Neutrophil (primary cell): ENCODE measurements around the gene CDKAL1.

Source experiments
- H3K27ac ChIP-seq: fragments of 200-600 bp; sonication (generic); 2 replicates; pipeline ENCODE4 v1.5.1; 2016; ENCODE audit warnings: mild to moderate bottlenecking, moderate library complexity
- H3K27me3 ChIP-seq: fragments of 200-600 bp; sonication (generic); 2 replicates; pipeline ENCODE4 v1.6.0; 2016; ENCODE audit warnings: mild to moderate bottlenecking
- H3K36me3 ChIP-seq: fragments of 200-600 bp; sonication (generic); 2 replicates; pipeline ENCODE4 v1.5.1; 2017
- H3K4me1 ChIP-seq, 2 experiments: fragments of 200-600 bp in 1 of 2; sonication (generic) in 1 of 2; 1 replicate in 1 of 2; 2 replicates in 1 of 2; pipeline versions ENCODE4 v1.5.1 to v1.6.1; 2013 to 2016; ENCODE audit warnings: low read depth in 1 of 2, low read length in 1 of 2, mild to moderate bottlenecking in 1 of 2, moderate library complexity in 1 of 2; ENCODE audit not compliant: control insufficient read depth in 1 of 2, insufficient read depth in 1 of 2
- H3K4me3 ChIP-seq, 2 experiments: fragments of 200-600 bp in 1 of 2; sonication (generic) in 1 of 2; 1 replicate in 1 of 2; 2 replicates in 1 of 2; pipeline ENCODE4 v1.5.1; 2013 to 2016; ENCODE audit warnings: low read depth in 1 of 2, low read length in 1 of 2, mild to moderate bottlenecking in 1 of 2, moderate library complexity in 1 of 2
- H3K9me3 ChIP-seq: fragments of 200-600 bp; sonication (generic); 2 replicates; pipeline ENCODE4 v1.5.1; 2016
- TF ChIP-seq, protein P1 (sequence below): fragments of 200-600 bp; sonication (generic); IDR thresholded peaks from 2 replicates; pipeline ENCODE4 v1.5.1; 2016; ENCODE audit warnings: antibody characterized with exemption

The CDKAL1 gene

DNA sequence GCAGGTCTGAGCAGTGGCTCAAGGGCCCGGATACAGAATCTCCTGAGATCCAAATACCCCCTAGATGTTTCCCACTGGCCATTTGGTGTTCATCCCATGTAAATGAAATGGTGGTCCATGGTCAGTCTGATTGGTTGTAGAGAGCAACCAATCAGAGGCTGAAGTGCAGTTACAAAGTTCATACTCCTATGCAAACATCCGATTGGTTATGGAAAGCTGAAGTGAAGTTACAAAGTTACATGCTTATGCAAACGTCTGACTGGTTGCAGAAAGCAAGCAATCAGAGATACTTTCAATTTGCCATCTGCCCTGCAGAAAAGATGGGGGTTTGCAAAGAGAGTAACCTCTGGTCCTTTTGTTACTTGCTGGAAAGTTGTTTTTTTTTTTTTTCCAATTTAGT lies 313.6 kb downstream of the CDKAL1 start:
- H3K4me1 ChIP-seq: no peaks in the 10 kb centered on the region
- H3K27ac ChIP-seq: no peak overlapping the region
- TF ChIP-seq, protein P1, sequence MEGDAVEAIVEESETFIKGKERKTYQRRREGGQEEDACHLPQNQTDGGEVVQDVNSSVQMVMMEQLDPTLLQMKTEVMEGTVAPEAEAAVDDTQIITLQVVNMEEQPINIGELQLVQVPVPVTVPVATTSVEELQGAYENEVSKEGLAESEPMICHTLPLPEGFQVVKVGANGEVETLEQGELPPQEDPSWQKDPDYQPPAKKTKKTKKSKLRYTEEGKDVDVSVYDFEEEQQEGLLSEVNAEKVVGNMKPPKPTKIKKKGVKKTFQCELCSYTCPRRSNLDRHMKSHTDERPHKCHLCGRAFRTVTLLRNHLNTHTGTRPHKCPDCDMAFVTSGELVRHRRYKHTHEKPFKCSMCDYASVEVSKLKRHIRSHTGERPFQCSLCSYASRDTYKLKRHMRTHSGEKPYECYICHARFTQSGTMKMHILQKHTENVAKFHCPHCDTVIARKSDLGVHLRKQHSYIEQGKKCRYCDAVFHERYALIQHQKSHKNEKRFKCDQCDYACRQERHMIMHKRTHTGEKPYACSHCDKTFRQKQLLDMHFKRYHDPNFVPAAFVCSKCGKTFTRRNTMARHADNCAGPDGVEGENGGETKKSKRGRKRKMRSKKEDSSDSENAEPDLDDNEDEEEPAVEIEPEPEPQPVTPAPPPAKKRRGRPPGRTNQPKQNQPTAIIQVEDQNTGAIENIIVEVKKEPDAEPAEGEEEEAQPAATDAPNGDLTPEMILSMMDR: no peak
- no peaks in the 10 kb centered on the region for H3K36me3 ChIP-seq
- no peaks in the 10 kb centered on the region for H3K27me3 ChIP-seq
- no peaks in the 10 kb centered on the region for H3K9me3 ChIP-seq
- no peak overlapping the region for H3K4me3 ChIP-seq

DNA sequence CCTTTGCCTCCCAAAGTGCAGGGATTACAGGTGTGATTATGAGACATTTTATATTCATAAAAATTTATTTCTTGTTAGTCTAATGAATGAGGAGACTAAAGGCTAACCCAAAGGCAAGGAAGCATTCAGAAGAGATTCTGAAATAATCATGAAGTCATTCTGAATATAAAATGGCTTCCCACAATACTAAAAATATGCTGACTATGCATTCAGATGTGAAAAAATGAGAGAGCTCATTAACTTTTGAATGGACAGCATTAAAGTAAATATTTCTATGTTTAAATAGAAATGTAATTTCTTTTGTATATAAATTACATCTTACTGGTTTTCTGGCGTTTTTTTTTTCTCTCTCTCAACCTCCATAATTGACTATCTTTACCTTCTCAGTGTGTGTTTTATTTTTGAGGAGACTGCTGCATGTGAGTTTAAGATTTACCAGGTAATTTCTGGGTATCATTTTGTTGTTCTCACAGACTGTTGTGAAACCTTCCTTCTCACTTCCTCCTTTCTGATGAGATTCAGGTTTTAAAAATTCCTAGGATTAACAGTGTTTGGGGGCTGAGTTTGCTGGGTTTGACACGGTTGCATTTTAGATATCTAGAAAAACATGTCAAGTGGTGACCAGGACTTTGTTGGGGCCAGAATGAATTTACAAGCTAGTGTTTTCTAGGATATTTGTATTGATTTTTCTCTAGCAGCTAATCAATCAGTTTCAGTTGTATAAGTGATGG lies 316.6 kb downstream of the CDKAL1 start:
- H3K4me1 ChIP-seq: no peaks in the 10 kb centered on the region
- TF ChIP-seq, protein P1: no peak

DNA sequence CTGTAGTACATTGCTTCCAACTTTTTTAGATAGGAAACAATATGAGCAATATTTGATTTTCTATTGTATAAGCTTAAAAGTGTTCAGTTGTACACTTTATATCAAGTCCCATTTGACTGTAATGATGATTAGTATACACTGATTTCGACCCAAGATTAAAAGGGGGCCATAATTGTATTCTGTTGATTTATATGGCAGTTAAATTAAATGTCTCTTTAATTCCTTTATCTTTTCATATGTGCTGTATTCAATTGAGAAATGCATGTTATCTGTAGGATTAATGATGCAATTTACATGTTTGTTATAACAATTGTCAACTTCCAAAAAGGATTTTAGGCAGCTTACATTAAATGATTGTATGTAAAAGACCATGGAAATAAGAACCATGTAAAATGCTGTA lies 317.5 kb downstream of the CDKAL1 start:
- H3K4me3 ChIP-seq: no peak overlapping the region

More for the DNA sequence above, 316.6 kb downstream of the CDKAL1 start:
- Histone ChIP-seq H3K27me3 (no peaks in the 10 kb centered on the region), H3K4me3 (no peak overlapping the region), H3K36me3 (no peaks in the 10 kb centered on the region), H3K9me3 (no peaks in the 10 kb centered on the region), H3K27ac (no peak overlapping the region)

DNA sequence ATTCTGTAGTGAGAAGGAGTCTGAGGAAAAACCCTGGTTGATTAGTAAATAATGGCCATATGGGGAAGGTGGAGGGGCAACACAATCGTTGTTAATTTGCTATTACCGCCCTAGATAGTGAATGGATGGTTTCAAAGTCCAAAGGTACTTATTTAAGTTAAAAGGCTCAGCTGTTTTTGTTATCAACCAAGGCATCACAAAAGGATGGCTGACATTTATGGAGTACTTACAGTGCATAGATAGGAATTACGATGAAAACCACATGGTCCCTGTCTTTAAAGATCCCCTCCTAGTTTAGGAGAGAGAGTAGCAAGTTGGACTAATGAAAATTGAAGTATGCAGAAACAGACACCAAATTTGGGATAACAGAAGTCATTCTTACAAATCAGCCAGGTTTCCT lies 319.6 kb downstream of the CDKAL1 start:
- H3K27ac ChIP-seq: no peak overlapping the region
- TF ChIP-seq, protein P1: no peak
- H3K27me3 ChIP-seq: no peaks in the 10 kb centered on the region
- H3K36me3 ChIP-seq: no peaks in the 10 kb centered on the region
- H3K4me3 ChIP-seq: no peak overlapping the region
- H3K4me1 ChIP-seq: no peaks in the 10 kb centered on the region
- H3K9me3 ChIP-seq: no peaks in the 10 kb centered on the region

More for the DNA sequence above, 317.5 kb downstream of the CDKAL1 start:
- Histone ChIP-seq H3K4me1 (no peaks in the 10 kb centered on the region), H3K27ac (no peak overlapping the region), H3K36me3 (no peaks in the 10 kb centered on the region), H3K27me3 (no peaks in the 10 kb centered on the region), H3K9me3 (no peaks in the 10 kb centered on the region)
- TF ChIP-seq, protein P1: no peak

DNA sequence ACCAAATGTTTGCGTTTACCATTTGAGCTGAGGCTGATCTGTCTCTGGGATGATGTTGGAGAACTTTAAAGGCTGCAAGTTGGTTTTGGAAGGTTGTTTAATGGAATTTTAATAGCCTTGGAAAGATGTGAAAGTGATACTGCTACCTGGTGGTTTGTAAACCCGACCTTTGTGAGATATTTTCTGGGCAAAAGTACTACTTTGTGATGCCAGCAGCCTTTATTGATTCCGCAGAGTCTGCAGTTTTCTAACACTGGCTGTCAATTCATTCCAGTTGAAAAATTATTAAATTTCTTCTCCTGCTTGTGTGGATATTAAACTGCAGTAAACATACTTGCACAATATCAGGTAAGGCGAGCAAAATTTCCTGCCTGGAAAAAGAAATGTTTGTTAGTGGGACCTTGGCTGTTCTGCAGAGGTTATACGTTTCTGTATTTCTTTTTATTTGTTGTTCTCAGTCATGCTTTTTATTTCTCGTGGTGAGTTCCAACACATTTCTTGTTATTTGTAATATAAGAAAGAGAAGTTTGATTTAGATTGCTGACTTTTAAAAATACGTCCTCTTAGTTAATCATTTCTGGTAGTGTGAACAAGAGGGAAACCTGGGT lies 322.5 kb downstream of the CDKAL1 start:
- no peaks in the 10 kb centered on the region for H3K9me3 ChIP-seq
- H3K27ac ChIP-seq: no peak overlapping the region
- TF ChIP-seq, protein P1: no peak
- H3K4me3 ChIP-seq: no peak overlapping the region
- H3K27me3 ChIP-seq: no peaks in the 10 kb centered on the region
- H3K4me1 ChIP-seq: no peaks in the 10 kb centered on the region
- H3K36me3 ChIP-seq: no peaks in the 10 kb centered on the region
